ENCODE data around the gene PPM1L. TPM values are rescaled to one million over a fixed set of nuclear protein-coding genes. Genes with fewer than 3 reads are reported as not detected.

PPM1L gene
- total RNA-seq, 1 donor from 2014 or later, result 5.8 TPM

DNA sequence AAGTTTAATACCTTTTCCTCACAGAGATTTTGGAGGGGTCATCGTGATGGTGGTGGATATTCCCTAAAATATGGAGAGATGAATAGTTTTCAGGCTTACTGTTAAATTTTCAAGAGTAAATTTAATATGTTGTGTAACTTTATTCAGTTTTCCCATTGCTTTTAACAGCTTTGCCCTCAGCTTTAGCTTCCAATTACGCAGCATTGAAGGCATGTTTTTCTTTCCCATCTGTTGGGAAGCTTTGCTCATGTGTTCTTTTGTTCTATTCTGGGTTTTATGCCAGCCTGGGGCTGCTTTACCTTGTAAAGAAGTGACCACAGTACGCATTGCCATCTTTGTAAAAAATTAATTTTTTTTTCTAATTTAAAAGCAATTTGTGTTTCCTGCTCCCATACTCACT lies 197.7 kb downstream of the PPM1L start:
- DNase-seq (no peak), ATAC-seq (ENCODE audit: low read depth) (no peak)
- H3K4me3 Mint-ChIP-seq, result no peak overlapping the region
- ChIA-PET CTCF (interaction anchor here (0.9 kb wide), 1 partner anchor 321 kb away, joined by 4 read pairs; no protein-coding TSS in a partner anchor), POLR2A (no interaction called here)
- no peaks in the 10 kb centered on the region for H3K4me1 Mint-ChIP-seq
- intact Hi-C loops (cut with micrococcal nuclease), result no loop called here
- no peak overlapping the region for H3K27ac Mint-ChIP-seq
- H3K36me3 Mint-ChIP-seq (ENCODE audit: low read depth), result no peaks in the 10 kb centered on the region
- TF ChIP-seq, protein P1, sequence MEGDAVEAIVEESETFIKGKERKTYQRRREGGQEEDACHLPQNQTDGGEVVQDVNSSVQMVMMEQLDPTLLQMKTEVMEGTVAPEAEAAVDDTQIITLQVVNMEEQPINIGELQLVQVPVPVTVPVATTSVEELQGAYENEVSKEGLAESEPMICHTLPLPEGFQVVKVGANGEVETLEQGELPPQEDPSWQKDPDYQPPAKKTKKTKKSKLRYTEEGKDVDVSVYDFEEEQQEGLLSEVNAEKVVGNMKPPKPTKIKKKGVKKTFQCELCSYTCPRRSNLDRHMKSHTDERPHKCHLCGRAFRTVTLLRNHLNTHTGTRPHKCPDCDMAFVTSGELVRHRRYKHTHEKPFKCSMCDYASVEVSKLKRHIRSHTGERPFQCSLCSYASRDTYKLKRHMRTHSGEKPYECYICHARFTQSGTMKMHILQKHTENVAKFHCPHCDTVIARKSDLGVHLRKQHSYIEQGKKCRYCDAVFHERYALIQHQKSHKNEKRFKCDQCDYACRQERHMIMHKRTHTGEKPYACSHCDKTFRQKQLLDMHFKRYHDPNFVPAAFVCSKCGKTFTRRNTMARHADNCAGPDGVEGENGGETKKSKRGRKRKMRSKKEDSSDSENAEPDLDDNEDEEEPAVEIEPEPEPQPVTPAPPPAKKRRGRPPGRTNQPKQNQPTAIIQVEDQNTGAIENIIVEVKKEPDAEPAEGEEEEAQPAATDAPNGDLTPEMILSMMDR (IDR thresholded peaks at IDR 0.05), result no peak
- H3K9me3 Mint-ChIP-seq, result no peaks in the 10 kb centered on the region
- H3K27me3 Mint-ChIP-seq, result peaks cover 2% of the 10 kb centered on the region

DNA sequence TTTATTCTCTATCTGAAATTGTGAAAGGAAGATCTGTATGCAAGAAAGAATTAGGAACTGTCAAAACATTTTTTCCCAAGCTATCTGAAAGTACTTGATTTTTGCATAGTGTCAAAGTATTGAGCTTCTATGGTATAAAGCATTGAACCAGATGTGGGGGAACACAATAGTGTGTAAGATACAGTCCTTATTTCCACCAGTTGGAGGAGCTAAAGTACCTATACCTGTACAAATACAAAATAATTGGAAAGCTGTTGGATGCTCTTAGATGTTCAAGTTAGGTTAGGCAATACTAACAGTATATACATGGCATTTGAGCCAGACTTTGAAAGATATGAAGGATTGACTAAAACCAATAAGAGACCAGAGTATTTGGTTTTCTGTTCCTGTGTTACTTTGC lies 200.8 kb downstream of the PPM1L start:
- ChIA-PET CTCF (interaction anchor here (0.7 to 1.9 kb wide), 17 partner anchors 12 to 466 kb away, joined by 3 to 22 read pairs (median 4); partner anchors contain the start of genes B3GALNT1 and NMD3), POLR2A (interaction anchor here (1.5 kb wide), 1 partner anchor 265 kb away, joined by 4 read pairs; no protein-coding TSS in a partner anchor)
- Mint-ChIP-seq H3K4me1 (no peaks in the 10 kb centered on the region), H3K27ac (no peak overlapping the region), H3K36me3 (ENCODE audit: low read depth) (no peaks in the 10 kb centered on the region), H3K27me3 (peaks cover 2% of the 10 kb centered on the region), H3K4me3 (no peak overlapping the region), H3K9me3 (no peaks in the 10 kb centered on the region)
- ATAC-seq (ENCODE audit: low read depth) (peak; percentile 54), DNase-seq (no peak)
- intact Hi-C loops (cut with micrococcal nuclease), result loop anchor here (1.0 to 5.0 kb wide), 6 partner anchors 149 to 468 kb away; partner anchors contain the start of genes B3GALNT1 and NMD3
- TF ChIP-seq, protein P1 (IDR thresholded peaks at IDR 0.05), result no peak

DNA sequence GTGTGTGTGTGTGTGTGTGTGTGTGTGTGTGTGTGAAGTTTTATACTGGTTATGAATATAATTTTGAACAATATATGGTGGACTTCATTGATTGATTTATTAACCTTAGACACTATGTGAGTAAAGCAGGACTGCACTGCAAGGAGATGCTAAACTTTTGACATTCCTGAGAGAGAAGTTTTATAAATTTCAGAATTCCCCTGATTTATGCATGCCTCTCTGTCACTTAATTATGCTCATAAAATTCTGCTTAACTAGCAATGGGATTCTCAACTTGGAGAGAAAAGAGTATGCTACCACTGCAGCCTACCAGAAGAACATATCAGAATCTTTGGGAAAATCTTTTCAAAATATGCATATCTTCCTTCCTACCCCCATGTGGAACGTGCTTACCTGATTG lies 204.5 kb downstream of the PPM1L start:
- DNase-seq (no peak), ATAC-seq (ENCODE audit: low read depth) (no peak)
- TF ChIP-seq, protein P1 (IDR thresholded peaks at IDR 0.05), result no peak
- ChIA-PET POLR2A (no interaction called here), CTCF (interaction anchor here (1.0 kb wide), 1 partner anchor 86 kb away, joined by 4 read pairs; no protein-coding TSS in a partner anchor)
- intact Hi-C loops (cut with micrococcal nuclease), result no loop called here
- no peak overlapping the region for H3K4me3 Mint-ChIP-seq
- H3K27me3 Mint-ChIP-seq, result peaks cover 2% of the 10 kb centered on the region
- H3K27ac Mint-ChIP-seq, result no peak overlapping the region
- no peaks in the 10 kb centered on the region for H3K36me3 Mint-ChIP-seq (ENCODE audit: low read depth)
- no peaks in the 10 kb centered on the region for H3K9me3 Mint-ChIP-seq
- no peaks in the 10 kb centered on the region for H3K4me1 Mint-ChIP-seq

DNA sequence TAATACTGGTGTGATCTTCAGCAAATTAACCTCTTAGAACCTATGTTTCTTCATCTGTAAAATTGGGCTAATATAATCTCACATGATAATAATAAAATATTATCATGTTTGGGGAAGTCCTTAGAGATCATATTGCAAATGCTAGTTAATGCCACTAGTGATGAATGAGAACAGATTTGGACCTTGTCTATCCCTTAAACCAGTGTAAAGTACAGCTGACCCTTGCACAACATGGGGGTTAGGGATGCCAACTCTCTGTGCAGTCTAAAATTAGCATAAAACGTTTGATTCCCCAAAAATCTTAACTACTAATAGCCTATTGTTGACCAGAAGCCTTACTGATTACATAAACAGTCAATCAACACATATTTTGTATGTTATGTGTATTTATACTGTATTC lies 207.9 kb downstream of the PPM1L start:
- intact Hi-C loops (cut with micrococcal nuclease), result no loop called here
- Mint-ChIP-seq H3K27ac (no peak overlapping the region), H3K9me3 (peaks cover 3% of the 10 kb centered on the region), H3K27me3 (no peaks in the 10 kb centered on the region), H3K4me1 (no peaks in the 10 kb centered on the region), H3K36me3 (ENCODE audit: low read depth) (no peaks in the 10 kb centered on the region), H3K4me3 (no peak overlapping the region)
- ChIA-PET POLR2A (no interaction called here), CTCF (interaction anchor here (0.9 kb wide), 1 partner anchor 21 kb away, joined by 3 read pairs; no protein-coding TSS in a partner anchor)
- DNase-seq, result no peak
- ATAC-seq (ENCODE audit: low read depth), result no peak
- TF ChIP-seq, protein P1 (IDR thresholded peaks at IDR 0.05), result no peak

DNA sequence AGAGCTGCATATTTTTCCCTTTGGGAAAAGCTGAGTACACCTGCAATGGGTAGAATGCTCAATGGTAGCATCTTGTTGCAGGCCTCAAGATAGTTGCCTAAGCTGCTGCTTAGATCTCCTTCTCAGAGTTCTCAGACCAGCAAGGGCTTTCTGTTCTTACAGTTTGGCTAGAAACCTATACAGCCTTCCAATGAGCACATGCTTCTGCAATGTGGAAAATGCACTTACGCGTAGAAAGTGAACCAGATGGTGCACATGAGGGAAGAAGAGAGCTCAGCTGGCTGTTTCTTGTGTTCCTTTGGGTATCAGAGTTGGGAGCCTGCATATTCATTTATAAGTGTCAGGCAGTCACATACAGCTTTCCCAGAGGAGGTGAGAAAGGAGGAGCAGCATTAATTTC lies 212.7 kb downstream of the PPM1L start:
- peaks cover 3% of the 10 kb centered on the region for H3K9me3 Mint-ChIP-seq
- H3K4me1 Mint-ChIP-seq, result peaks cover 15% of the 10 kb centered on the region
- TF ChIP-seq, protein P1 (IDR thresholded peaks at IDR 0.05), result no peak
- no peaks in the 10 kb centered on the region for H3K27me3 Mint-ChIP-seq
- H3K4me3 Mint-ChIP-seq, result no peak overlapping the region
- ChIA-PET CTCF (interaction anchor here (1.1 to 1.2 kb wide), 2 partner anchors 12 to 24 kb away, joined by 3 read pairs; no protein-coding TSS in a partner anchor), POLR2A (interaction anchor here (0.7 kb wide), 1 partner anchor 101 kb away, joined by 3 read pairs; no protein-coding TSS in a partner anchor)
- no peak overlapping the region for H3K27ac Mint-ChIP-seq
- DNase-seq (no peak), ATAC-seq (ENCODE audit: low read depth) (no peak)
- no peaks in the 10 kb centered on the region for H3K36me3 Mint-ChIP-seq (ENCODE audit: low read depth)
- intact Hi-C loops (cut with micrococcal nuclease), result no loop called here

All from activated B cell treated with CpG ODN at 0.5 μM for 24 hours (primary cell).